Measurements from ENCODE around the gene FDCSP. TPM values are rescaled to one million over a fixed set of nuclear protein-coding genes. Genes with fewer than 3 reads are reported as not detected.
A peak's percentile ranks its signal among the peaks of the same experiment; 100 is the strongest.

Gene FDCSP
- total and polyA plus RNA-seq, 2 donors (not counting 1 experiment from before 2014, with no cell fraction given): not detected

GRCh38 chr4:70183168-70183939 lies 42.6 kb upstream of the FDCSP start:
- 0% methylated on average over 3 of the region's 6 CpGs for WGBS (ENCODE audit: insufficient coverage)
- Histone ChIP-seq H3K27ac (ENCODE audit: low read length in 2 of 2) (no peak overlapping the region), H3K4me1 (ENCODE audit: control insufficient read depth in 2 of 2, insufficient read depth in 2 of 2, low read length in 2 of 2) (no peaks in the 10 kb centered on the region), H3K4me3 (ENCODE audit: control extremely low read depth in 1 of 5, extremely low read depth in 1 of 5, insufficient read depth in 1 of 5, low read depth in 2 of 5, low read length in 4 of 5) (no peak overlapping the region), H4K20me1 (ENCODE audit: control insufficient read depth, insufficient read depth, low read length, poor library complexity, severe bottlenecking) (no peaks in the 10 kb centered on the region), H2AFZ (ENCODE audit: insufficient read depth, low read depth, low read length, poor library complexity, severe bottlenecking) (no peak overlapping the region), H3K79me2 (ENCODE audit: control insufficient read depth, insufficient read depth, low read length) (no peaks in the 10 kb centered on the region), H3K36me3 (replicated peaks in 1 of 2; ENCODE audit: control extremely low read depth in 1 of 2, control insufficient read depth in 1 of 2, extremely low read depth in 1 of 2, insufficient read depth in 2 of 2, low read length in 1 of 2) (no peaks in the 10 kb centered on the region), H3K4me2 (replicated peaks; ENCODE audit: low read depth, low read length, poor library complexity, severe bottlenecking) (no peak overlapping the region), H3K27me3 (replicated peaks in 1 of 4; ENCODE audit: control extremely low read depth in 1 of 4, control insufficient read depth in 3 of 4, insufficient read depth in 4 of 4, low read length in 3 of 4) (no peaks in the 10 kb centered on the region), H3K9ac (ENCODE audit: low read length) (no peak overlapping the region), H3K9me3 (ENCODE audit: control extremely low read depth in 1 of 3, control insufficient read depth in 2 of 3, insufficient read depth in 1 of 3, low read length in 2 of 3) (no peaks in the 10 kb centered on the region)
- Mint-ChIP-seq H3K9me3 (ENCODE audit: insufficient read depth) (no peaks in the 10 kb centered on the region), H3K27me3 (no peaks in the 10 kb centered on the region), H3K4me3 (no peak overlapping the region), H3K4me1 (no peaks in the 10 kb centered on the region), H3K27ac (no peak overlapping the region)
- DNase-seq (no peak), ATAC-seq (ENCODE audit: low read depth) (no peak)
- intact Hi-C loops (cut with micrococcal nuclease): no loop called here
- POLR2A ChIA-PET: no interaction called here
- CTCF ChIA-PET: no interaction called here
- no peak for TF ChIP-seq EZH2 (IDR thresholded peaks at IDR 0.05; ENCODE audit: borderline replicate concordance, insufficient read depth, low read depth, low read length, poor library complexity, severe bottlenecking)
- peak; percentile 45 for TF ChIP-seq CTCF (IDR thresholded peaks at IDR 0.05)

- Histone ChIP-seq H3K4me2 (replicated peaks; ENCODE audit: low read depth, low read length, poor library complexity, severe bottlenecking) (no peak overlapping the region), H3K9me3 (ENCODE audit: control extremely low read depth in 1 of 3, control insufficient read depth in 2 of 3, insufficient read depth in 1 of 3, low read length in 2 of 3) (no peaks in the 10 kb centered on the region), H2AFZ (ENCODE audit: insufficient read depth, low read depth, low read length, poor library complexity, severe bottlenecking) (no peak overlapping the region), H4K20me1 (ENCODE audit: control insufficient read depth, insufficient read depth, low read length, poor library complexity, severe bottlenecking) (no peaks in the 10 kb centered on the region), H3K4me3 (ENCODE audit: control extremely low read depth in 1 of 5, extremely low read depth in 1 of 5, insufficient read depth in 1 of 5, low read depth in 2 of 5, low read length in 4 of 5) (no peak overlapping the region), H3K27me3 (replicated peaks in 1 of 4; ENCODE audit: control extremely low read depth in 1 of 4, control insufficient read depth in 3 of 4, insufficient read depth in 4 of 4, low read length in 3 of 4) (no peaks in the 10 kb centered on the region), H3K79me2 (ENCODE audit: control insufficient read depth, insufficient read depth, low read length) (no peaks in the 10 kb centered on the region), H3K9ac (ENCODE audit: low read length) (no peak overlapping the region), H3K27ac (ENCODE audit: low read length in 2 of 2) (no peak overlapping the region), H3K4me1 (ENCODE audit: control insufficient read depth in 2 of 2, insufficient read depth in 2 of 2, low read length in 2 of 2) (no peaks in the 10 kb centered on the region), H3K36me3 (replicated peaks in 1 of 2; ENCODE audit: control extremely low read depth in 1 of 2, control insufficient read depth in 1 of 2, extremely low read depth in 1 of 2, insufficient read depth in 2 of 2, low read length in 1 of 2) (no peaks in the 10 kb centered on the region)
- no peaks in the 10 kb centered on the region for H3K27me3 Mint-ChIP-seq
- no CpG with 5 or more reads among the region's 1 CpG for WGBS (ENCODE audit: insufficient coverage)
- DNase-seq (no peak), ATAC-seq (ENCODE audit: low read depth) (no peak)
- ChIA-PET CTCF (no interaction called here), POLR2A (no interaction called here)
- intact Hi-C loops (cut with micrococcal nuclease): no loop called here
- no peaks in the 10 kb centered on the region for H3K9me3 Mint-ChIP-seq (ENCODE audit: insufficient read depth)
- H3K27ac Mint-ChIP-seq: no peak overlapping the region
- no peaks in the 10 kb centered on the region for H3K4me1 Mint-ChIP-seq
- TF ChIP-seq EZH2 (IDR thresholded peaks at IDR 0.05; ENCODE audit: borderline replicate concordance, insufficient read depth, low read depth, low read length, poor library complexity, severe bottlenecking): no peak
- no peak overlapping the region for H3K4me3 Mint-ChIP-seq
Observed at GRCh38 chr4:70183940-70184246, 42.0 kb upstream of the FDCSP start.
